Smooth muscle cell (in vitro differentiated cells): Measurements from ENCODE around the gene ZCCHC14. TPM values are rescaled to one million over a fixed set of nuclear protein-coding genes. Genes with fewer than 3 reads are reported as not detected.
"Not testable (repeated sequence)": the region's sequence is repeated elsewhere in the genome, so short reads cannot be mapped to it uniquely, and the experiment has no call there.

Experiments used
- DNase-seq: peaks from one replicate; lab custom pipeline; 2025; ENCODE audit not compliant: unreplicated experiment; lab: John Stamatoyannopoulos, UW
- H2AFZ ChIP-seq: fragments of 200-600 bp; sonication (generic); 2 replicates; pipeline ENCODE4 v1.6.0; 2016; ENCODE audit warnings: antibody characterized with exemption, low read depth, mild to moderate bottlenecking
- H3F3A ChIP-seq: fragments of 200-600 bp; sonication (generic); 2 replicates; pipeline ENCODE4 v1.6.0; 2017; ENCODE audit warnings: antibody characterized with exemption, low read depth
- H3K27ac ChIP-seq: fragments of 200-600 bp; sonication (generic); 2 replicates; pipeline ENCODE4 v1.5.1; 2016; ENCODE audit warnings: low read depth, mild to moderate bottlenecking
- H3K27me3 ChIP-seq: fragments of 200-600 bp; sonication (generic); 2 replicates; pipeline ENCODE4 v1.6.1; 2016; ENCODE audit warnings: low read depth, mild to moderate bottlenecking
- H3K36me3 ChIP-seq: fragments of 200-600 bp; sonication (generic); 2 replicates; pipeline ENCODE4 v1.5.1; 2016; ENCODE audit warnings: low read depth
- H3K4me1 ChIP-seq: fragments of 200-600 bp; sonication (generic); 2 replicates; pipeline ENCODE4 v1.5.1; 2016; ENCODE audit warnings: low read depth
- H3K4me2 ChIP-seq: fragments of 200-600 bp; sonication (generic); 2 replicates; pipeline ENCODE4 v1.6.0; 2016; ENCODE audit warnings: mild to moderate bottlenecking
- H3K4me3 ChIP-seq: fragments of 200-600 bp; sonication (generic); 2 replicates; pipeline ENCODE4 v1.5.1; 2016; ENCODE audit warnings: mild to moderate bottlenecking
- H3K79me2 ChIP-seq: fragments of 200-600 bp; sonication (generic); 2 replicates; pipeline ENCODE4 v1.6.0; 2016; ENCODE audit warnings: low read depth, mild to moderate bottlenecking
- H3K9ac ChIP-seq: fragments of 200-600 bp; sonication (generic); 2 replicates; pipeline ENCODE4 v1.6.0; 2016; ENCODE audit warnings: low read depth
- H3K9me3 ChIP-seq: fragments of 200-600 bp; sonication (generic); replicated peaks from 2 replicates; pipeline ENCODE4 v1.5.1; 2016; ENCODE audit warnings: low read depth
- H4K20me1 ChIP-seq: fragments of 200-600 bp; sonication (generic); 2 replicates; pipeline ENCODE4 v1.6.0; 2016; ENCODE audit warnings: low read depth
- CTCF ChIP-seq: fragments of 200-600 bp; sonication (generic); IDR thresholded peaks from 2 replicates; pipeline ENCODE4 v1.5.1; 2017; ENCODE audit warnings: borderline replicate concordance, mild to moderate bottlenecking, antibody characterized with exemption; ENCODE audit not compliant: insufficient read depth, poor library complexity, severe bottlenecking
- WGBS: methylation state at CpG from one replicate; pipeline ENCODE4 v1.1.7; 2016; ENCODE audit warnings: low lambda C conversion rate; 5-methylcytosine and 5-hydroxymethylcytosine counted together
- polyA plus RNA-seq: library from polyadenylated mRNA; unstranded; fragments of >200 nt; fragmentation: Nextera tagmentation; extraction: Ambion mirVana; gene quantifications from 2 replicates; pipeline ENCODE4 v1.2.1, GENCODE V29; 2016
- total RNA-seq: library from RNA; depleted of rRNA; stranded (reverse); fragments of >200 nt; gene quantifications from 2 replicates; pipeline ENCODE4 v1.2.3, GENCODE V29; 2014

ZCCHC14 gene
- total and polyA plus RNA-seq, 2 experiments from 2014 or later = 4.6 to 8.5 TPM

GRCh38 chr16:87489434-87490045 lies 3.3 kb downstream of the ZCCHC14 start:
- H3K4me2 ChIP-seq = peak overlapping the region; percentile 90
- H3K27me3 ChIP-seq = no peaks in the 10 kb centered on the region
- peaks cover 30% of the 10 kb centered on the region for H3K4me1 ChIP-seq
- H4K20me1 ChIP-seq = peaks cover 75% of the 10 kb centered on the region
- peaks cover 67% of the 10 kb centered on the region for H3K79me2 ChIP-seq
- H3K9ac ChIP-seq = no peak overlapping the region
- peak overlapping the region; percentile 53 for H3K4me3 ChIP-seq
- no peak overlapping the region for H3K27ac ChIP-seq
- 73% methylated on average over 6 of the region's 6 CpGs for WGBS
- H2AFZ ChIP-seq = no peak overlapping the region
- TF ChIP-seq CTCF = no peak
- no peaks in the 10 kb centered on the region for H3F3A ChIP-seq
- H3K9me3 ChIP-seq = no peaks in the 10 kb centered on the region
- no peak for DNase-seq
- H3K36me3 ChIP-seq = no peaks in the 10 kb centered on the region

- Histone ChIP-seq H3K4me2 (peak overlapping the region; percentile 90), H3K4me1 (peaks cover 30% of the 10 kb centered on the region), H4K20me1 (peaks cover 81% of the 10 kb centered on the region), H3K79me2 (peaks cover 73% of the 10 kb centered on the region)
- H3K36me3 ChIP-seq, H3K9me3 ChIP-seq, H3K9ac ChIP-seq, H3K27me3 ChIP-seq, H3K27ac ChIP-seq, DNase-seq, H2AFZ ChIP-seq, H3K4me3 ChIP-seq, H3F3A ChIP-seq: not testable (repeated sequence)
- 63% methylated on average over 5 of the region's 6 CpGs for WGBS
These were observed 3.9 kb downstream of the ZCCHC14 start for GRCh38 chr16:87488960-87489359.

DNA sequence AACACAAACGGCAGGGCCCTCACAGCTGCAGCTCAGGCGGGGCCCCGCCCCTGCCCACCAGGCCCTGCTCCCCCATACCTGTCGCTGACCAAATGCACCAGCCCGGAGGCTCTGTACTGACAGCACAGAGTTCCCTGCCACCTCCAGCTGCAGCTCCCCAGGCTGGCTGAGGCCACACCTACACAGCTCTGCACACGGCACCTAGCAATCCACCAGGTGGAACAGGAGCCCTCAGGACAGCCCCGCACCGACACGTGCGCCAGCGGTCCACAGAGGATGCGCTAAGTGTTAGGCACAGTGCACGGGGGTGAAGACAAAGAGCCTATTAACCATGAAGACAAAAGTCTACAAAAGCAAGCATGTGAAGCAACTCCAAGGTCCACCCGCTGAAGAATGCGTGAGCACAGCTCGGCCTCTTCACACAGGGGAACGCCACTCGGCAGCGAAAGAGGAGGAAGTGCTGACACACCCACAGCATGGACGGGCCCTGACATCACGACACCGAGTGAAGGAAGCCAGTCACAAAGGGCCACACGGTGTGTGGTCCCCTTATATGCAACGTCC lies 5.4 kb downstream of the ZCCHC14 start:
- 59% methylated on average over 24 of the region's 24 CpGs for WGBS
- no peaks in the 10 kb centered on the region for H3F3A ChIP-seq
- no peak overlapping the region for H3K9ac ChIP-seq
- no peaks in the 10 kb centered on the region for H3K27me3 ChIP-seq
- no peaks in the 10 kb centered on the region for H3K9me3 ChIP-seq
- no peak overlapping the region for H3K4me3 ChIP-seq
- peaks cover 96% of the 10 kb centered on the region for H4K20me1 ChIP-seq
- H3K36me3 ChIP-seq = no peaks in the 10 kb centered on the region
- H3K4me2 ChIP-seq = peak overlapping the region; percentile 36
- DNase-seq = no peak
- no peak for TF ChIP-seq CTCF
- H3K79me2 ChIP-seq = peaks cover 87% of the 10 kb centered on the region
- H2AFZ ChIP-seq = no peak overlapping the region
- H3K4me1 ChIP-seq = peaks cover 30% of the 10 kb centered on the region
- no peak overlapping the region for H3K27ac ChIP-seq

DNA sequence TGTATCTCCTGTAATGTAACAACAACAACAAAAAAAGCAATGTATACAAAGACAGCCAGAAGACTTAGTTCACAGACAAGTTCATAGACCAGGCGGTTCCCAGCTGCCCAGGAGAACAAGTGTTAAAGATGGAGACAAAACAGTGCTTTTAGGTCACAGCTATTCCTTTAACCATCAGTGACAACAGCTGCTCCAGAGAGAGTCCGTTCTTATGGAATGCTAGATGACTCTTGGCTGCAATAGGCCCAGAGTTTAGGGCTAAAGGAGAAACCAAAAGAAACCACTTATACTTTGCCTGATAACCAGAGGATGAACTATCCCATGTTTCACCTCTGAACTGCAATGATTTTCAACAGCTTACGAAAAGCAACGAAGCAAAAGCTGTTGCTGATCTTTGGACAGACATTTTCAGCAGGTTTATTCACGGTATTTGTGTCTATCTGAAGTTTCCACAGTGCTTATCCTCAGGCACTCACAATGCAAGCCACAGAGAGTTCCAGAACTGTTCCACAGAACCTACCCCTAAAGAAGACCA lies 6.0 kb downstream of the ZCCHC14 start:
- no peak overlapping the region for H3K9ac ChIP-seq
- H2AFZ ChIP-seq = no peak overlapping the region
- H3K27me3 ChIP-seq = no peaks in the 10 kb centered on the region
- H3K4me2 ChIP-seq = no peak overlapping the region
- H3K9me3 ChIP-seq = no peaks in the 10 kb centered on the region
- no peak overlapping the region for H3K4me3 ChIP-seq
- peaks cover 89% of the 10 kb centered on the region for H3K79me2 ChIP-seq
- WGBS = 76% methylated on average over 5 of the region's 5 CpGs
- peaks cover 30% of the 10 kb centered on the region for H3K4me1 ChIP-seq
- H3K27ac ChIP-seq = no peak overlapping the region
- no peak for DNase-seq
- TF ChIP-seq CTCF = no peak
- H3F3A ChIP-seq = no peaks in the 10 kb centered on the region
- peaks cover 100% of the 10 kb centered on the region for H4K20me1 ChIP-seq
- no peaks in the 10 kb centered on the region for H3K36me3 ChIP-seq
